AG08395 (cell line): Measurements from ENCODE around the gene RHAG.
A peak's percentile ranks its signal among the peaks of the same experiment; 100 is the strongest.
"Not testable (repeated sequence)": the region's sequence is repeated elsewhere in the genome, so short reads cannot be mapped to it uniquely, and the experiment has no call there.

ENCODE experiments used
- DNase-seq: peaks from one replicate; pipeline ENCODE4 v3.0.0; 2012; ENCODE audit warnings: mixed read lengths, low spot score

The RHAG gene

DNA sequence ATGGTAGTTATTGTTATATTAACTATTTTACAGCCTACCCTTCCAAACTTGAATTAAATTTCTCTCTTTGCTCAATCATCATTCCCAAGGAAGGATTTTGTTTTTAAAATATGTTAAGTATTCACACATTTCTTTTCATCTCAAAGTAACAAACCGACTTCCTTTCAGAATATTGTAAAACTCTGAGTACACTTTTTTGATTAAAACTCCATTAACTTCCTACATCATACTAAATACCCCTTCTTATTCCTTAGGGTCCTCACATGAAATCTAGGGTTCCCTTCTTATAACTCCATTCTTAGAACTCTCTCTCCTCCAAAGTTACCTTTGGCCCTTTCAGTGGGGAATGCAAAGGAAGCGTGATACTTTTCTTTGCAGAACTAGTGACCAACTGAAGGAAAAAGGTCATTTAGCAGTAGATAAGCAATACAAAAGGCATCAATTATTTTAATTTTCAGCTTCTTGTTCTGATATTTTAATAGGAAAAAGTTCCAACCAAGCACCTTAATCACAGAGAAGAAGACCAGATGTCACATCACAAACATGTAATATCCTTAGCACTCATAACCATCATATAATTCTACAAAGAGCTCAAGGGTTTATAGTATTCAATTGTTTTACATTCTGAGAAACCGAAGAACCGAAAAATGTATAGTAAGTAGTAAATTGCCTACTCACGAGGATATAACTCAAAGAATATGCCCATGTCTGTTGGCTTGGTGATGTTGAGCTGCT lies 494 bp downstream of the RHAG start:
- no peak for DNase-seq

DNA sequence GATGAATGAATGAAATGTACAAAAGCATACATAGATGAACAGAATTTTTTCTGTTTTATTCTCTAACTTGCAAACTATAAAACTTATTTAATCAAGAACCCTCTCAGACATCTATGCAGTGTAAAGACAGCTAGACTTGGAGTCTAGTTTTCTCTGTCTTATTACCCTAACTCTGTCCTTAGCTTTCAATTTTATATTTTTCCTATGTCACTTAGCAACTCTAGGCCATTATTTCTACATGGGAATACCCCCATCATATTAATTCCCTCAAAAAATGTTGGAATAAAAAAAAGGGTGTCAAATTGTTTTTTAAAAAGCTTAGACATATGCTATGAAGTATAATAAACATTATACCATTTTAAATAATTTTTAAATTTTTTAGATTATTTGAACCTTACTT lies 1.2 kb downstream of the RHAG start:
- no peak for DNase-seq

DNA sequence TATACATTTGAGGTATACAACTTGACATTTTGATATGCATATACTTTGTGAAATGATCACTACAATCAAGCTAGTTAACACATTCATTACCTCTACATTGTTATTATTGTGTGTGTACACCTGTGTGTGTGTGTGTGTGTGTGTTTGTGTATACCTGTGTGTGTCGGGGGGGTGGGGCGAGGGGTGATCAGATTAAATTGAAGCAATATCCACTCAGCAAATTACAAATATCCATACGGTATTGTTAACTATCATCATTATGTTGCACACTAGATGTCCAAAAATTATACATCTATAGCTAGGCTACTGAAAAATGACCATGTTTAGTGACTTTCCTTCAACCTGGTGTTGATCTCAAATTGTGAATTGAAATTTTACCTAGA lies 1.8 kb downstream of the RHAG start:
- no peak for DNase-seq

DNA sequence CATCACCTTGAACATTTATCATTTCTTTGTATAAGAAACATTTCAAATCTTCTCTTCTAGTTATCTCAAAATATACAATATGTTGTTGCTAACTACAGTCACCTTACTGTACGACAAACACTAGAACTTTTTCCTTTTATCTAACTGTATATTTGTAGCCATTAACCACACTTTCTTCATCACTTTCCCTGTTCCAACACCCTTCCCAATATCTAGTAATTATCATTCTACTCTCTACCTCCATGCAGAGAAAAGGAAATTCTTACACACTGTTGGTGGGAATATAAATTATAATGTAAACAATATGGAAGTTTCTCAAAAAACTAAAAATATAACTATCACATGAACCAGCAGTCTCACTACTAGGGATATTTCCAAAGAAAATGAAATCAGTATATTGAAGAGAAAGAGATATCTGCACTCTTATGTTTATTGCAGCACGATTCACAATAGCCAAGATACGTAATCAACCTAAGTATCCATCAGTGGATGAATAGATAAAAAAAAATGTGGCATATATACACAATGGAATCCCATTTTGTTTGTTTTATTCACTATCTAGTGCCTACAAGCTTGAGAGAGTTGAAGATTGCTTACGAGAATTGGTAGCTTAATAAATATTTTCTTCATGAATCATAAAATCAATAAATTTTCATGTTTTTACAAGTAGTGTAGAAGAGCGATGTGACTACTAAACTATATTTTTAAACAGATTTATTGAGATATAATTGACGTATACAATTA lies 2.4 kb downstream of the RHAG start:
- DNase-seq, result no peak

DNA sequence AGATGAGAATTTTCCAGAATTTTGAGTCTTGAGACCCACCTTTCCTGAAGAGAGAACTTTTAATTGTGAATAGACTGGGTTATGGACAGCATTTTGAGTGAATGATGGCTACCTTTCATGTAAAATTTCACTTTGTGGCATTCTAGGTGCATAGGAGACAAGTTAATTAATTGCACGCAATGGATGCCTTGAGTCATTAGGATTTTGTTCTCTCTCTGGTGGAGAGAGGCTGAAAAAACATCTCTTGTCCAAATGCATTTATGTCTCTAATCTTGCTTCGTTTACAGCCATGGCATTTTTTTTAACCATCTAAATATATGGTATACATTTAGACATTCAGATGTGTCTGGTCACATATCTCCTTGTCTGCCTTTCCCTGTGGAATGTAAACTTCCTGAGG lies 3.1 kb downstream of the RHAG start:
- no peak for DNase-seq

DNA sequence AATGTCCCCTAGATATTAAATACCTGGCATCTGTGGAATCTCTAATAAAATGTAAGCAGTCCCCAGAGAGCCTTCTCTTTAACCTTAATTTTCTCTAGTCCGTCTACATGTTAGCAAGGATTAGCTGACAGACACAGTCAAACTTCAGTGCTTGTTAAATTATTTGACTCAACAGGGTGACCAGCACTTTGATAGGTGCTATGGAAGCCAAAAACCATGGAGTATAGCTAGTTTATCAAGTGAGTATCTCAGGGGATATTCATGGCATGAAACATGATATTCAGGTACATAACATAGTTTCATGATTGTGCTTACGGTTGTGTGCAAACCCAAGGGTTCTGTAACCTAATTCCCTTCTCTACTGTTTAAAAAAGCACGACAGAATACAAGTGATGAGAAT lies 3.9 kb downstream of the RHAG start:
- no peak for DNase-seq

DNA sequence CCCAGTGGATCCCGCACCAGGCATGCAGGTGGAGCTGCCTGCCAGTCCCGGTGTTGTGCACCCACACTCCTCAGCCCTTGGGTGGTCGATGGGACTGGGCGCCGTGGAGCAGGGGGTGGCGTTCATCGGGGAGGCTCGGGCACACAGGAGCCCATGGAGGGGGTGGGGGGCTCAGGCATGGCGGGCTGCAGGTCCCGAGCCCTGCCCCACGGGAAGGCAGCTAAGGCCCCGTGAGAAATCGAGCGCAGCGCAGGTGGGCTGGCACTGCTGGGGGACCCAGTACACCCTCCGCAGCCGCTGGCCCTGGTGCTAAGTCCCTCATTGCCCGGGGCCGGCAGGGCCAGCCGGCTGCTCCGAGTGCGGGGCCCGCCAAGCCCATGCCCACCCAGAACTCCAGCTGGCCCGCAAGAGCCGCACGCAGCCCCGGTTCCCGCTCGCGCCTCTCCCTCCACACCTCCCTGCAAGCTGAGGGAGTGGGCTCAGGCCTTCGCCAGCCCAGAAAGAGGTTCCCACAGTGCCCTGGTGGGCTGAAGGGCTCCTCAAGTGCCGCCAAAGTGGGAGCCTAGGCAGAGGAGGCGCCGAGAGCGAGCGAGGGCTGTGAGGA lies 7.1 kb downstream of the RHAG start:
- DNase-seq, result not testable (repeated sequence)

DNA sequence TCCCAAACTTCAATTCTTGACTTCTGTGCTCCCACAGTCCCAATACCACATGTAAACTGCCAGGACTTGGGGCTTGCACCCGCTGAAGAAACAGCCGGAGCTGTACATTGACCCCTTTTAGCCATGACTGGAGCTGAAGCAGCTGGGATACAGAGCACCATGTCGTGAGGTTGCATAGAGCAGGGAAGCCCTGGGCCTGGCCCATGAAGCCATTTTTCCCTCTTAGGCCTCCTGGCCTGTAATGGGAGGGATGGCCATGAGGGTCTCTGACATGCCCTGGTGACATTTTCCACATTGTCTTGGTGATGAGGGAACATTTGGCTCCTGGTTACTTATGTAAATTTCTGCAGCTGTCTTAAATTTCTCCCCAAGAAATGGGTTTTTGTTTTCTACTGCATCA lies 9.8 kb downstream of the RHAG start:
- no peak for DNase-seq

DNA sequence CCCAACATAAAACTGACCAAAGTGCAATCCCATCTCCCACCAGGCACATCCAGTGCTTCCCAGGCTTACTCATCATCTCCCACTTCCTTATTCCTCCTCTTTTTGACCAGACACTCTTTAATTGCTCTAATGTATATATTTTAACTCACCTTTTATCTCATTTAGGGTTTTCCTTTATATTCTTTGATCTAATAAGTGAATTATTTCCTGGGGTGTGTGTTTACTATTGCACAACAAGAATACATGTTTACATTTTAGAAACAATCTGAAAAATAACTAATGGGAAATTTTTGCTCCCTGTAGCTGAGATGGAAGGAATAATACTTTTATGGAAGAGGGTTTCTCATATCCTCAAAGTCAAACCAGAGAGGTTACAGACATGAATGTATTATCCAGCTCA lies 18.4 kb downstream of the RHAG start:
- DNase-seq, result no peak

DNA sequence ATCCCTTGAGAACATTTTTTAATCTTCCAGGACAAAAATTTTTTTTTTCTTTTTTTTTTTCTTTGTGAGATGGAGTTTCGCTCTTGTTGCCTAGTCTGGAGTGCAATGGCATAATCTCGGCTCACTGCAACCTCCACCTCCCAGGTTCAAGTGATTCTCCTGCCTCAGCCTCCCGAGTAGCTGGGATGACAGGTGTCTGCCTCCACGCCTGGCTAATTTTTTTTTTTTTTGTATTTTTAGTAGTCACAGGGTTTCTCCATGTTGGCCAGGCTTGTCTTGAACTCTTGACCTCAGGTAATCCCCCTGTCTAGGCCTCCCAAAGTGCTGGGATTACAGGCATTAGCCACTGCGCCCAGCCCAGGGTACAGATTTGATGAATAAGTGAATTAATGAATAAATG lies 22.5 kb downstream of the RHAG start:
- DNase-seq, result not testable (repeated sequence)

DNA sequence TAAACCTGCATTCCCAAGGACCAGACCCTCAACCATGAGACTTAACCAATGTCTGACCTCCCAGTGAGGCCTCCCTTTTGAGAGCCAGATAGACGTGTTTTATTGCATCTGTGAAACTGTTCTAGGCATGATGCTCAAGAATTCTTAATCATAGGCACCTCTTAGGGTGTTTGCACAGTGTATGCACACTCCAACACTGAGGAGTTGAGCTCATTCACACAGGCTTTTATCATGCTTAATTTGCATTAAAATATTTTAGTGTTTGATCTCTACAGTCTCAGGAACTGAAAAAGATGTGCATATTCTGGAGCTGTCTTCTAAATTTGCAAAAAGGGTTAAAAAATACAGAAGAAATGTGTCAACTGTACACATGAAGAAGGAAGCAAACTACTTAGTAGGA lies 27.4 kb downstream of the RHAG start:
- DNase-seq, result no peak

DNA sequence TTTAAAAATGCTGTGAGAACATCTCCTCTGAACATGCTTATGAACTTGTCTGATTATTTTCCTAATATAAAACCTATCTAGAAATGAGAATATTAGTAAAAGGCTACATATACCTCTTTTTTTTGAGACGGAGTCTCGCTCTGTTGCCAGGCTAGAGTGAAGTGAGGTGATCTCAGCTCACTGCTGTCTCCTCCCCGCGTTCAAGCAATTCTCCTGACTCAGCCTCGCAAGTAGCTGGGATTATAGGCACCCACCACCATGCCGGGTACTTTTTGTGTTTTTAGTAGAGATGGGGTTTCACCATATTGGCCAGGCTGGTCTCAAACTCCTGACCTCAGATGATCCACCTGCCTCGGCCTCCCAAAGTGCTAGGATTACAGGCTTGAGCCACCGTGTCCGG lies 28.4 kb downstream of the RHAG start:
- DNase-seq, result not testable (repeated sequence)

DNA sequence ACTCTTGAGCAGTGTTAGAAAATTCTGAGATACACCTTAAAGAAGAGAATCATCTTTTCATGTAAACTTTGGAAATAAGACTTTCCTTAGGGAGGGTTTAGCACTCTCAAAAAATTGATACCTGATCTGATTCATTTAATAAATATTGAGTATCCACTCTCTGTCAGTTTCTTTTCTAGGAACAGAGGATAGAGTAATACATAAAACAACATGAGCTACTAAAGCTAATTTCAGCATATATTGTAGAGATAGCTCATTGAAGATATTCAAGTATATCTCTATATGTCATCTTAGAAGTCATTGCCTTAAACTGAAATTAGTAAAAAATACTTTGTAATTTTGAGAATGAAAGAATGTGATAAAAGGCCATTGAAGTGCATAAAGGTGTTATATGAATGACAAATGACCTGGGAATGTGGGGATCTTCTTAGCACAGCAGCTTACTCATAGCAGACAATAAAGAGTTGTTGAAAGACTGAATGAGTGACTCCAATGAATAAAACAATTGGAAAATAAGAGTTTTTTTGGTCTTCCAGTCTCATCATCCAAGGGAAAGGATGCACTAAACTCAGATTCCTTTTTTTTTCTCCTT lies 29.2 kb downstream of the RHAG start:
- no peak for DNase-seq

DNA sequence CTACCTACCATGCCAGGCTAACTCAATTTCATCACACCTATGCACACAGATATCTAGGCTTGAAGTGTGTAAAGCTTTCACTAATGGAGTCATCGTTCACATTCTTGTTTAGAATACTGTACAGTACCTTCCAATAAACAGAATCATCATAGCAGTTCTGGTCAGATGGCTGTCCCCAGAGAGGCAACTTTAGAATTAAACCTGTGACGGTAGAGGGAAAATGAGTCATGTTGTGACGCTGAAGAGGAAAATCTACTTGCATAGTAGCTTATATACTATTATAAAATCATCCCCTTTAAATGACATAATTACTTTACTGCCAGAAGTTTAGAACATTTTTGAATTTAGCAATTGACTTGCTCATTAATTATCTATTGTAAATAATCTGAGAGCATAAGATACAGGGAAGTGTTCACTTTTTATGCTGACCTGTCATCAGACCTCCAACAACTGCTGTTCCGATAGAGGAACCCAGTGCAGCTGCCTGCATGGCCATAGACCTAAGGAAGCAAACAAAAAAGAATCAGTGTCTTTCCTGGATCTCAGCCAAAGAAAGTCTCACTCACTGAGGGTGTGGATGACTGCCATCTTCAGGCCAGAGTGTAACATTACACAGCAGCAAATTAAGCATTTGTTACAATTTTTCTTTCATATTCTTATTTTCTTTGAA lies 29.8 kb downstream of the RHAG start:
- DNase-seq, result peak; percentile 80

DNA sequence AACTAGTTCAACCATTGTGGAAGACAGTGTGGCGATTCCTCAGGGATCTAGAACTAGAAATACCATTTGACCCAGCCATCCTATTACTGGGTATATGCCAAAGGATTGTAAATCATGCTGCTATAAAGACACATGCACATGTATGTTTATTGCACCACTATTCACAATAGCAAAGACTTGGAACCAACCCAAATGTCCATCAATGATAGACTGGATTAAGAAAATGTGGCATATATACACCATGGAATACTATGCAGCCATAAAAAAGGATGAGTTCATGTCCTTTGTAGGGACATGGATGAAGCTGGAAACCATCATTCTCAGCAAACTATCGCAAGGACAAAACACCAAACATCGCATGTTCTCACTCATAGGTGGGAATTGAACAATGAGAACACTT lies 32.6 kb downstream of the RHAG start:
- not testable (repeated sequence) for DNase-seq

DNA sequence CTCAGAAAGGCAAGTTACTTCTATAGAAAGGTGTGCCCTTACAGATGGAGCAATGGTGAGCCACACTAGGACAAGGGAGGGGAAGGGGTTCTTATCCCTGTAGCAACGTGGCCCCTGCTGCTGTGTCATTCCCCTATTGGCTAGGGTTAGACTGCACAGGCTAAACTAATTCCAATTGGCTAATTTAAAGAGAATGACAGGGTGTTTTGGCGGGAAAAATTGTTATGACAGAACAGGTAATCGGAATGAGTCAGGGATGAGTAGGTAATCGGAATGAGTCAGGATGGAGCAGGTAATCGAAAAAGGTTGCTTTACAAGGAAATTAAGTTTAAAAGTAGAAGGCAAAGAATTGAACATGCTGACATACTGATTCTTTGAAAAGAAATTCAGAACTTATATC lies 49.4 kb downstream of the RHAG start:
- DNase-seq, result not testable (repeated sequence)

DNA sequence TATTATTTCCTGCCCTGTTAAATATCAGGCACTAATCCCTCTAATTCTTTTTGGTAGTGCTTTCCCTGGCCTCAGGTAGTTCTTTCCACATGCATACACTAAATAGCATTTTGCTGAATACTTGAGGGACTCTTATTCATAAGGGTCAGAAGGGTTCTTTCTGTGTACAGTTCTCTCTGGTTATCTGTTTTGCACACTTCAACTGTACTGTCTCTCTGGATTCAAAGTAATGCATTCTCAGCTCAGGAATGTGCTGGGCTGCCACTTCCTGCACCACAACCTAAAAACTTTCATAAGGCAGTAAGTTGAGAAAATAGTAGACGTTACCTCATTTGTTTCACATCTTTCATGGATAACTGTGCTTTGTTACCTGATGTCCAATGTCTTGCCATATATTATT lies 54.1 kb downstream of the RHAG start:
- DNase-seq, result no peak

DNA sequence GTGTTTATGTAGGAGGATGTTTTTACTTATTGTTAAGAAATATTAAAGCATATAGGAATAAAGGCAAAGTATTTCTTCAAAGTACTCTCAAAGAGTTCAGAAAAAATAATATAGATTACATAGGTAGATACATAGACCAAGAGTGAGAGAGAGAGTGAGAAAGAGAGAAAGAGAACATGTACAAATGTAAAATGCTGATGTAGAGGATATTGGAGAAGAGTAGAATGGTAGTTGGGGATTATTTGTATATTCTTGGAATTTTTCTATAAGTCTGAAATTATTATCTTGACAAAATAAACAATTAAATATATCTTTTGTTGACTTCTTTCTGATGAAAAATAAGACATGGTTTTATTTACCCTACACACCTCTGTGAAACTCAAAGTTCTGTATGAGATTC lies 57.0 kb downstream of the RHAG start:
- no peak for DNase-seq

DNA sequence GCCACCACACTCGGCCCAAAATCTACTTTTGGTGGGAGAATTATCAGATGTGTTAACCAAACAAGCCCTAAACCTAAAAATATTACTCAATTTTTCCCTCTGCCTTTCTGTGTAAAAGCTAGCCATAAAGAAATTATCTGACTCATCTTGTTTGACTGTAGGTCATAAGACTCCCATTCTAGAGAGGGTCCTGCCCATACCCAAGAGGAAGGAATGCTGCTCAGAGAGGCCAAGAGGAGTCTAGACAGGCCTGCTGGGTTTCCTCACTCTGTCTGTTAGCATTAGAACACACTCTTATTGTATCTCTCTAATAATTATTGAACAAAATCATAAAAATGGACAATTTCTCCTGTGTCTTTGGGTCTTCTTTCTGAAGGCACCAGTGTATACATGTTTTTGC lies 60.0 kb downstream of the RHAG start:
- no peak for DNase-seq

DNA sequence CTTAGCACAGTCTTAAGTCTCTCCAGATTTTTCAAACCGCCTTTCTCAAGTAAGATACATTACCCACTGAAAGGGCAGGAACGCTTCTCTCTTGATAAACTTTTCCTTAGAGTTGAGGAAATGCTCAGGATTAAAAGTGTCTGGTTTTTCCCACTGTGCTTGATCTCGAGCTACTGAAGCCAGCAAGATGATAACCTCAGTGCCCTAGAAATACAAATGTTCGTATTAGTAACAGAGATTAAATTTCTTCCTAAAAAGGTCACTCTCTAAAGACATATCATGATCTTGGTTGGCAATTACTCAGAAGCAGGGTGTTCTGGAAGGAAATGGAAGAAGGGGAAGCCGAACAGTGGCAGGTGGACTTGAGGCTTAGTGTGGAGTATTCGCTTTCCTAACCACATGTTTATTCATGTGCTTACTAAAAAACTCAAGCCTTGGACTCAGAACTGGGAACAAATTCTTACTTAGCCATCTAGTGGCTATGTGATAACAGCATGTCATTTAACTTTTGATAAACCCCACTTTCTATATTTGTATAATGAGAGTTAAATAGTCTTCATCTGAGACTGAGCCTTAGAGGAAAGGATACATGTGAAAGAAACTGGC lies 66.1 kb downstream of the RHAG start:
- peak; percentile 8 for DNase-seq

DNA sequence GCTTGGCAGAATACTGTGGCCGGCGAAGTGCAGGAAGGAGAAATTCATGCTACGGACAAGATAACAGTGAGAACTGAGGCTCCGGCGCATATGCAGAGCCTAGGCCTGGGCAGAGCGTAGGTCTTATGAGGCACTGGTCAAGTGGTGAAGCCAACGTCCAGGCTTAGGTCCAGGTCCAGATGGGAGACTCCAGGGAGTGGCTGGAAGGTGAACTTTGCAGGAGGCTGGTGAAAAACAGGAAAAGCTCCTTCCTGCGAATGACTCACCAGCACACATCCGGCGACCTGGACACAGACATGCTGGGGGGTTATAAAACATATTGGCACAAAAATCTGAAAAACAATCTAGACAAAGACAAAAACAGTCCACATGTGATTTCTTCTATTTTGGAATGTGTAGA lies 70.8 kb downstream of the RHAG start:
- no peak for DNase-seq

DNA sequence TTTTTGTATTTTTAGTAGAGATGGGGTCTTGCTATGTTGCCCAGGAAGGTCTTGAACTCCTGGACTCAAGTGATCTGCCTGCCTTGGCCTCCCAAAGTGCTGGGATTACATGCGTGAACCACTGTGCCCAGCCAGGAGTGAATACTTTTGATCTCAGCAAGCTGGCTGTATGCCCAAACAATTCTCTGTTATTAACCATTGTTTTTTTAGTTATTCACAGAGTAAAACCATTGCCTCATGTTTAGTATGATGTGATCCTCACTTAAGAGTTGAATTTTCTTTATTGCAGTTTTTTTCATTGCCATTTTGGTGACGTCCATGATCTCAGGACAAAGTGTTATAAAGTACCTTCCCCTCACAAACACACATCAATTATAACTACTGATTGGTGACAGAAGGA lies 71.4 kb downstream of the RHAG start:
- no peak for DNase-seq
